Measurements from ENCODE around the gene FRMPD3. TPM values are rescaled to one million over a fixed set of nuclear protein-coding genes. Genes with fewer than 3 reads are reported as not detected.
"Not testable (repeated sequence)": the region's sequence is repeated elsewhere in the genome, so short reads cannot be mapped to it uniquely, and the experiment has no call there.

FRMPD3 gene
- total RNA-seq, 1 donor from 2014 or later, result 0.08 TPM

GRCh38 chrX:107457289-107457688 lies 7.8 kb downstream of the FRMPD3 start:
- peaks cover 4% of the 10 kb centered on the region for H3K36me3 Mint-ChIP-seq (ENCODE audit: low read depth, unreplicated experiment)
- no peak overlapping the region for H3K27ac Mint-ChIP-seq (ENCODE audit: unreplicated experiment)
- no peak for DNase-seq (ENCODE audit: low spot score)
- no peaks in the 10 kb centered on the region for H3K4me1 Mint-ChIP-seq (ENCODE audit: unreplicated experiment)
- no peak overlapping the region for H3K4me3 Mint-ChIP-seq (ENCODE audit: unreplicated experiment)
- TF ChIP-seq CTCF (IDR thresholded peaks at IDR 0.05; ENCODE audit: unreplicated experiment), result no peak
- H3K27me3 Mint-ChIP-seq (ENCODE audit: unreplicated experiment), result no peaks in the 10 kb centered on the region
- H3K9me3 Mint-ChIP-seq (ENCODE audit: unreplicated experiment), result no peaks in the 10 kb centered on the region

- DNase-seq (ENCODE audit: low spot score), result no peak
- TF ChIP-seq CTCF (IDR thresholded peaks at IDR 0.05; ENCODE audit: unreplicated experiment), result no peak
- Mint-ChIP-seq H3K27me3 (ENCODE audit: unreplicated experiment) (no peaks in the 10 kb centered on the region), H3K4me1 (ENCODE audit: unreplicated experiment) (no peaks in the 10 kb centered on the region), H3K36me3 (ENCODE audit: low read depth, unreplicated experiment) (no peaks in the 10 kb centered on the region), H3K27ac (ENCODE audit: unreplicated experiment) (no peak overlapping the region), H3K9me3 (ENCODE audit: unreplicated experiment) (no peaks in the 10 kb centered on the region), H3K4me3 (ENCODE audit: unreplicated experiment) (no peak overlapping the region)
Measured at GRCh38 chrX:107465932-107466620, 16.6 kb downstream of the FRMPD3 start.

GRCh38 chrX:107467271-107467670 lies 17.8 kb downstream of the FRMPD3 start:
- Mint-ChIP-seq H3K36me3 (ENCODE audit: low read depth, unreplicated experiment) (no peaks in the 10 kb centered on the region), H3K27ac (ENCODE audit: unreplicated experiment) (no peak overlapping the region), H3K27me3 (ENCODE audit: unreplicated experiment) (no peaks in the 10 kb centered on the region), H3K4me3 (ENCODE audit: unreplicated experiment) (no peak overlapping the region), H3K9me3 (ENCODE audit: unreplicated experiment) (no peaks in the 10 kb centered on the region), H3K4me1 (ENCODE audit: unreplicated experiment) (no peaks in the 10 kb centered on the region)
- DNase-seq (ENCODE audit: low spot score), result no peak
- TF ChIP-seq CTCF (IDR thresholded peaks at IDR 0.05; ENCODE audit: unreplicated experiment), result no peak

GRCh38 chrX:107470198-107470597 lies 20.7 kb downstream of the FRMPD3 start:
- H3K36me3 Mint-ChIP-seq (ENCODE audit: low read depth, unreplicated experiment), result no peaks in the 10 kb centered on the region
- H3K4me3 Mint-ChIP-seq (ENCODE audit: unreplicated experiment), result no peak overlapping the region
- no peaks in the 10 kb centered on the region for H3K9me3 Mint-ChIP-seq (ENCODE audit: unreplicated experiment)
- no peak for DNase-seq (ENCODE audit: low spot score)
- no peaks in the 10 kb centered on the region for H3K4me1 Mint-ChIP-seq (ENCODE audit: unreplicated experiment)
- H3K27ac Mint-ChIP-seq (ENCODE audit: unreplicated experiment), result no peak overlapping the region
- TF ChIP-seq CTCF (IDR thresholded peaks at IDR 0.05; ENCODE audit: unreplicated experiment), result no peak
- no peaks in the 10 kb centered on the region for H3K27me3 Mint-ChIP-seq (ENCODE audit: unreplicated experiment)

GRCh38 chrX:107470971-107471370 lies 21.5 kb downstream of the FRMPD3 start:
- DNase-seq (ENCODE audit: low spot score), result no peak
- H3K27ac Mint-ChIP-seq (ENCODE audit: unreplicated experiment), result no peak overlapping the region
- TF ChIP-seq CTCF (IDR thresholded peaks at IDR 0.05; ENCODE audit: unreplicated experiment), result no peak
- no peak overlapping the region for H3K4me3 Mint-ChIP-seq (ENCODE audit: unreplicated experiment)
- H3K9me3 Mint-ChIP-seq (ENCODE audit: unreplicated experiment), result no peaks in the 10 kb centered on the region
- H3K36me3 Mint-ChIP-seq (ENCODE audit: low read depth, unreplicated experiment), result no peaks in the 10 kb centered on the region
- no peaks in the 10 kb centered on the region for H3K27me3 Mint-ChIP-seq (ENCODE audit: unreplicated experiment)
- no peaks in the 10 kb centered on the region for H3K4me1 Mint-ChIP-seq (ENCODE audit: unreplicated experiment)

- not testable (repeated sequence) for H3K27ac Mint-ChIP-seq (ENCODE audit: unreplicated experiment); H3K4me1 Mint-ChIP-seq (ENCODE audit: unreplicated experiment); H3K27me3 Mint-ChIP-seq (ENCODE audit: unreplicated experiment); H3K36me3 Mint-ChIP-seq (ENCODE audit: low read depth, unreplicated experiment); DNase-seq (ENCODE audit: low spot score); H3K9me3 Mint-ChIP-seq (ENCODE audit: unreplicated experiment); H3K4me3 Mint-ChIP-seq (ENCODE audit: unreplicated experiment)
Measured at GRCh38 chrX:107471420-107471819, 22.0 kb downstream of the FRMPD3 start.
